GM18517 (cell line): Measurements from ENCODE around the gene E2F3.
"Not testable (repeated sequence)": the region's sequence is repeated elsewhere in the genome, so short reads cannot be mapped to it uniquely, and the experiment has no call there.

ENCODE experiments used
- ATAC-seq: cut with Tn5 transposase; IDR thresholded peaks from one replicate; pipeline ENCODE4 v1.9.1; 2021; ENCODE audit warnings: mild to moderate bottlenecking, moderate library complexity; ENCODE audit not compliant: unreplicated experiment

Gene E2F3

GRCh38 chr6:20525208-20525607 is 123.5 kb downstream of the E2F3 start:
- not testable (repeated sequence) for ATAC-seq

DNA sequence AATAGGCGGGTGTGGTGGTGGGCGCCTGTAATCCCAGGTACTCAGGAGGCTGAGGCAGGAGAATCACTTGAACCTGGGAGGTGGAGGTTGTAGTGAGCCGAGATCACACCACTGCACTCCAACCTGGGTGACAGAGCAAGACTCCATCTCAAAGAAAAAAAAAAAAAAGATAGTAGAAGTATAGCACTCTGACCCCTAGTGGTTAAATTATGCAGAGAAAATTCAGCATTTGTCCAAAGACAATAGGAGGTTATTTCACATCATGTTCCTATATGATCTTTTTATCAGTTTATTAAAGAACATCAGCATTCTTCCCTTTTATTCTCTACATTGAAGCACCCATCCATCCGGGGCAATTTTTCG is 127.4 kb downstream of the E2F3 start:
- peak; percentile 64 for ATAC-seq

GRCh38 chr6:20532881-20533280 is 131.2 kb downstream of the E2F3 start:
- ATAC-seq = no peak

DNA sequence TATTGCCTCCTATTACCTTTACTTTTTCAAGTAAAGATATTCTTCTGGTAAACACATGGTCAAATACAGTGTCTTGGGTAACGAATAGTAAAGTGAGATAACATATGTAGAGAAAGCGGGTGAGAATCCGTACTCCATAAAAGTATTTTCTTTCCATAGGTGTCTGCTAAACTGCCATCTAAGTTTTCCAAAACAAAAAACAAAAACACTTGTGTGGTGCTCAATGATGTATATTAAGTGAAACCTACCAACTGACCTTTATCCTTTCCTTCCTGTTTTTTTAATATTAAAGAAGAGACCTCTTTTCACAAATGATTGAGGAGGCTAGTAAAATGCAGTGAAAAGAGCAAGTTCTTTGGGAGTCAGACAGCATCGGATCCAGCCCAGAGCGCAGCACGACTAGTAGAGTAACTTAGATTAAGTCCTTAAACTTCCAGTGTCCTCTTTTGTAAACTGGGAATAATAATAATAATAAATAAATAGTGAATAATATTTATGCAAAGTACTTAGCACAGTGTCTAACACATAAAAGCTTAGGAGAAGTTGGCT is 132.1 kb downstream of the E2F3 start:
- peak; percentile 6 for ATAC-seq

GRCh38 chr6:20534295-20535262 is 132.9 kb downstream of the E2F3 start, which contains the start of gene CDKAL1:
CDKAL1 (plus strand) TSS chr6:20534457; CDS start chr6:20546351, 11,894 bp downstream.
- ATAC-seq = peak; percentile 89

- no peak for ATAC-seq
Observed at GRCh38 chr6:20538131-20538662, 136.5 kb downstream of the E2F3 start.

DNA sequence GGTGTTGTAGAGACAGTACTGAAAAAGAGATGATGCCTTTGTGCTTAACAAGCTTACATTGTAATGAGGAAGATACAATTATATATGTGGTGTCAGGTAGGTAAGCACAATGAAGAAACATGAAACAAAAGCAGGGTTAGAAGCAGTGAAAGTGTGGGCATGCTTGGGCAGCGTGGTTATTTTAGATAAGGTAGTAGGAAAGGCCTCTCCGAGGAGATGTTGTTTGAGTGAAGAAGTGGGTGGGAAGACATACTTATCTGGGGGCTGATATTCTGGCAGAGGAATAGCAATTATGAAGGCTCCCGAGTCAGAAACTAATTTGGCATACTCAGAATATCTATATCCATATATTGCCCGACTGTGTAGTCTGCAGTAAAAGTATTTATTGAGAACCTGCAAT is 137.2 kb downstream of the E2F3 start:
- ATAC-seq = no peak

GRCh38 chr6:20539387-20539786 is 137.7 kb downstream of the E2F3 start:
- no peak for ATAC-seq

DNA sequence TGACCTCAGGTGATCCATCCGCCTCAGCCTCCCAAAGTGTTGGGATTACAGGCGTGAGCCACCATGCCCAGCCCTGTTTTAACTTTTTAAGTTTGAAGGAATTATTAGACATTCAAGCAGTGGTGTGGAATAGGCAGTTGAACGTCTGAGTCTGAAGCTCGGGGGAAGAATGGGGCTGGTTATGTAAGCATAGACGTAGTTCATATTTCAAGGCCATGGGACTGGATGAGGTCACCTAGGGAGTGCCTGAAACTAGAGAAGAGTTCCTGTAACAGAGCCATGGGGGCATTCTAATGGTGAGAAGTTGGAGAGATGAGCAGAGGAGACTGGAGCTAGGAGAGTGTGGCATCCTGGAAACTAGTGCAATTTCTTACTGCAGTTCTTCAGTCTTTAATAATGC is 139.0 kb downstream of the E2F3 start:
- ATAC-seq = no peak

- ATAC-seq = no peak
Observed at GRCh38 chr6:20541382-20541781, 139.7 kb downstream of the E2F3 start.

DNA sequence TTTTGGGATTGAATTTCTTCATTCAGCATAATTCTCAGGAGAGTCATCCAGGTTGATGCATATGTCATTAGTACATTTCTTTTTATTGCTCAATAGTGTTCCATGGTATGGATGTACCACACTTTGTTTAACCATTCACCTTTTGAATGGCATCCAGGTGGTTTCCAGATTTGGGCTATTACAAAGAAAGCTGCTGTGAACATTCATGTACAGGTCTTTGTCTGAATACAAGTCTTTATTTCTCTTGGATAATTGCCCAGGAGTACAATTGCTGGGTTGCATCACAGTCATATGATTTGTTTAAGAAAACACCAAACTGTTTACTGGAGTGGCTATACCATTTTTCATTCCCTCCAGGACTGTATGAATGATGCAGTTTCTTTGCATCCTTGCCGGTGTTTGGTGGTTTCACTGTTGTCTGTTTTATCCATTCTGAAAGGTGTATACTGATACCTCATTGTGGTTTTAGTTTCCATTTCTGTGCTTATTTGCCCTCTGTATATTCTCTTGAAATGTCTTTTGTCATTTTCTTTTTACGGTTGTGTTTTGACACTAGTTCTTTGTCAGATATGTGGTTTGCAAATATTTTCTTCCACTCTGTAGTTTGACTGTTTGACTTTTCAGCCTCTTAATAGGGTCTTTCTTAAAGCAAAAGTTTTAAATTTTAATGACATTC is 141.4 kb downstream of the E2F3 start:
- peak; percentile 100 for ATAC-seq
